NCI-H226 (cell line): ENCODE results near the gene LPP.
A peak's percentile ranks its signal among the peaks of the same experiment; 100 is the strongest.

Experiments used
- DNase-seq: peaks from one replicate; pipeline ENCODE4 v3.0.0-alpha.2; 2015

Gene LPP

DNA sequence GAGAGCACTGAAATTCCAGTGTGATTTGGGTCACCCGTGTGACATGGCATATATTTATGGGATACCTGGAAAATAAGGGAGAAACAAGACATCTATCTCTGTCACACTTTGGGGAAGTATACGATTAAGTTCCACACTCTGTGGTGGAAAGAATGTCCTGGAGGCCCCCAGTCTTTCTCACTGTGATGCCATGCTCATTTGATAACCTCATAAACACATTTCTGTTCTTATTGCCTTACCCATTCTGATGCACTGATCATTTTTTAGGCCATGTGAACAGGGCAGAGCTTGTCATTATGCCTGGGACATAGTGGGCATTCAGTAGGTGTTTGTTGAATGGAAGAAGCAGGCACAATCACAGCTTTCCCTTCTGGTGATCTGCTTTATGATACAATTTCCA is 668.5 kb downstream of the LPP start:
- DNase-seq = no peak

DNA sequence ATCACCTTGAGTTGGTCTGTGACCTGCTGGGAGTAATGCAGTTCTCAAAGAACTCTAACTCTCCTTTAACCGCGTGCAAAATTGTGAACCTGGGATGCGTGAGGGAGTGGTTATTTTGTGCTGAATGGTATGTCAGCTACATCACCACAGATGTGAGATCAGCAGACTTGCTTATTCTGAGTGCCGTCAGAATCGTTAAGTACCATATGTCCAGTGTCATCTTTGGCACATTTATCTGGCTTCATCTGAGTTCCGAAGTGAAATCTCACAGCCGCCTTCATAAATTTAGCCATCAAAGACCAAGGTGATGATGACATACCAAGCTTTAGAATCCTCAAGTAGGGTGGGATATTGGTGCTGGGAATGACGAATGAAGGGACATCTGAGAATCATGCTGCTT is 670.6 kb downstream of the LPP start:
- no peak for DNase-seq

DNA sequence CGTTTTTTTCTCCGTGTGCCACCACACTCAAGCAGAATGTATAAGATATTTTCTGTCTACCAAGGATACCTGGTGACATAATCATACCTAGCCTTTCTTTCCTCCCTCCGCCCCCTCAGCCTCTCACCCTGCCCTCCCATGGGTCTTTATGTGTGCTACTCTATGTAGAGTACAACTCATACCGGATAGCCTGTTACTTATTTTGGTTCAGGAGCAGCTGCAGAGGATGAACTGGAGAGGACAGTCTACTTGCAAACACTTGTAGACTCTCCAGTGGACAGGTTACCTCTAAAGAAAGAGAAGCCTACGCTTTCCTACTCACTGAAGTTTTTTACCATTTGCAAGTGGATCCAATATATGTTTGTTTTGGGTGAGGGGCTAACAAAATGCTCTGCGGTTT is 671.9 kb downstream of the LPP start:
- no peak for DNase-seq

DNA sequence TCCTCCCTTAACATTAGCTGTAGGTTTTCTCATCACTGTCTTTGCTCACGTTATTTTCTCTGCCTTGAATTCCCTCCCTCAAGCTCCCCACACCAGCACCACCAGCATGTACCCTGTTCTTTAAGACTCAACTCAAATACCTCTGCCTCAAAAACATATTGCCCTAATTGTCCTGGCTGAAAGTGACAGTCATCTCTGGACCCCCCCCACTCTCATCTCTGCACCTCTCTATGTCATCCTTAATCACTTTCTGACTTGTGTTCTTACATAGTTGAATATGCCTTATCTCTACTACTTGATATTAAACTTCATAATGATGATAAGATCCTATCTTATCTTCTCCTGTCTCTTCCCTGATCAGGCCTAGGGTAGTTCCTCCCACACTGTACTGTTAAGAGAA is 672.6 kb downstream of the LPP start:
- DNase-seq = peak; percentile 6

DNA sequence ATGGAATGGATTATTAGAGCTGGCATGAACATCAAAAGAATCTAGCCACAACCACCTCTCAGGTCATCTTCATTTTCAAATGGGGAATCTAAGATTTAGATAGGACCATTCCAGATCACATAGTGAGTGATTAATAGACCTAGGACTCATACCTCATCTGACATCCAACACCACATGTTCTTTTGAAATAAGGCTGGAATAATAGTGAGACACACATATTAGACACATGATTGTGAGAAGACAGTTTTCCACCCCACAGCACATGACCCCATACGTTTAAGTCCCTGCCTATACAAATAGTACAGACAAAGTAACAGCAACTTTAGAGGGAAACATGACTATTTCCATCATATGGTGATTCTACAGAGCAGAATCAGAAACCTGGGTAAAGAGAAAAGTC is 673.1 kb downstream of the LPP start:
- DNase-seq = peak; percentile 29

DNA sequence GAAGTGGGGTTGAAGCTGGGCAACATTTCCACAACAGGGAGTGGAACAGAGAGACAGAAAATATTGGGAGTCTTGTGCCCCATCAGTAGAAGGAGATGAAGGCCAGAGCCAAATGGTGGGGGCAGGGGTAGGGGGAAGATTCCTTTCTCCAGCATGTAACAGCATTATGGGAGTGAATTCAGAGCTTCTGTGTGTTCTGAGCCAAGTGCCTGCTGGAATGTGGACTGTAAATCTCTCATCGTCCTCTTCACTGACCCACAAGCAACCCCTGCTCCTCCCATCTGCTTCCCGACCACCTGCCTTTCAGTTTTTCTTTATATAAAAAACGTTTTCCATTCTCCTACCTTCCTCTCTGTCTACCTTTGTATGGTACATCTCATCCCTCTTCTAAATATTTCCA is 673.6 kb downstream of the LPP start:
- no peak for DNase-seq

DNA sequence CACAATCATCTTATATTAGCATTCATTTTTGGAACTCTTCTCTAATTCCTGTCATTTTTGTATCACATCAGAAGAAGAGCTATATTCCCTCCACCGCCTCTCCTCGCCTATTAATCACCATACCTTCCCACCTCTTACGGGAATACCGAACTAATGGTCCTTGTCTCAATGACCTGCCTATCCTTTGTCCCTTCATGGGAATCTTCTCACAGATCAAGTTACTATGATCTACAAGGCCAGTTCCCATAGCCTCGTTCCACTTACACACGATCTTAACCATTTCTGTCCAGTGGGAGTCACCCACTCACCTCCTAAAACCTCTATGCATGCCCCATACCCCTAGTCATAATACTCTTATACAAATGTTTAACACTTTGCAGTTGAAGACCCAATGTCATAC is 675.2 kb downstream of the LPP start:
- DNase-seq = no peak

DNA sequence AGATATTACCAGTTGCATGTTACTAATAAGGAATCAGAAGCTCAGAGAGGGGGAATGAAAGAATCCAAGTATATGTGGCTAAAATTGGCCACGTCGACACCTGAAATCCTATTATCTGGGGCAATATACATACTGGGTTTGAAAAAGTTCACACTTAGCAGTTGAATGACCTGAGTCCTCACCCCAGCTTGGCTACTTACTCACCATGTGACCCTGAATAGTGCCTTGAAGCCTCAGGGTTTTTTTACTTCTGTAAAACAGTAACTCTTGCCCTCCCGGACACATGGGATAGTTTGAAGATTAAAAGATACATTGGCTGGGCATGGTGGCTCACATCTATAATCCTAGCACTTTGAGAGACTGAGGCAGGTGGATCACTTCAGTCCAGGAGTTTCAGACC is 675.6 kb downstream of the LPP start:
- no peak for DNase-seq

DNA sequence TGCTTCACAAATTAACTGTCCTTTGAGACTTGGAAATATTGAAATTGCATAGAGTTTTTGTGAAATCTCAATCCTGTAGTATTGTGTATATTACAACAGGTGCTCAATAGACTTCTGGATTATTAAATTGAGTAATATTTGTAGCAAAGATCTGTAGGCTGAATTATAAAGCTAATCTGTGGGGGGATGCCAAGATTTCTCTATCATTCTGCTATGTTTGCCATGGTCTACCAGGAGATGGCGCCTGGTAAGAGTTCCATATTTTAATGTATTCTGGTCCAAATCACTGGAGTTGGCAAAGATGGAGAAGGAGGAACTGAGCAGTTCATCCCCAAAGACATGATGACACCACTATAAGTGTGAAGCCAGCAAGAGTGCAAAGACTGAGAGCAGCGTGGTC is 676.9 kb downstream of the LPP start:
- DNase-seq = no peak

DNA sequence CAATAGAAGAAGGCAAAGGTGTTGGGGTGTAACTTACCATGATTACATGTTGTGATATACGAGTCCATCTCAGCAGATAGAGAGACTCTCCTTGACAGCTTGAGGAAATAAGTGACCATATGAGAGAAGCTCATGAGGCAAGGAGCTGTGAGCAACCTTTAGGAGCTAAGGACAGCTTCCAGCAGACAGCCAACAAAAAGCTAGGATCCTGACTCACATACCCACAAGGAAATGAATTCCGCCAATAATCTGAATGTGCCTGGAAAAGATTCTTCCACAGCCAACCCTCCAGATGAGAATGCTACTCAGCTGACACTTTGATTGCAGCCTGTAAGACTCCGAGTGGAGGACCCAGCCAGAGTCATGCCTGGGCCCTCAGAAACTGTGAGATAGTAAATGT is 678.2 kb downstream of the LPP start:
- DNase-seq = no peak

DNA sequence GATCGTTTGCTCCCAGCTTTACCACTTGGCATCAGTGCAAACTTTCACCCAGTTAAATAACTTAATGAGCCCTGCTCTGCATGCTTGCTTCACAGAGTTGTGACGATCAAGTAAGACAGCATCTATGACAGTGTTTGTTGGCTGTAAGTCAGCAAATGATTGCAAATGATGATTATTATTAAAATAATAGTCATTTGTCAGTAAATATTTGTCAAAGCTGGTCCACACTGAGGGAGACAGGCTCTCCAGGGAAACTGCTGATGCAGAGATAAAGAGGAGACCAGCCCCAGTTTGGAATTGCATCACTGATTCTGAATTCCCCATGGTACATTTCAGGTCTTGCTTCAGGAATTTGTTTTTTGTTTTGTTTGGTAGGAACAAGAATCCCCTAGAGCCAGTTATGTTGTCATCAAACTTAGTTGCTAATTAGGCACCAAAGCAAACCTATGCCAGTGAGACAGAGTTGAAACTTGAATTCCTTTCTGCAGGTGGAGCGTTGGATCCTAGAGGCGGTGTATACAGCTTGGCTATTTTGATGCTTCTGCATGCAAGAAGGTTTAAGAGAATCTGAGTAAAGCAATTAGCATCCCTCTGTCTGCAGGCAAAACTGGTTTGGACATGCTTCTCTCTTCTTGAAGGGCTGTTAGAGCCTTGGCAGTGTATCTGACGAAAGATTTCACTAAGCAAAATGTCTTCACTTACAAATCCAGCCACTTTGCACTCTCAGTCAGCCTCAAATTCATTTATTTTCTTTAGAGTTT is 679.2 kb downstream of the LPP start:
- no peak for DNase-seq

DNA sequence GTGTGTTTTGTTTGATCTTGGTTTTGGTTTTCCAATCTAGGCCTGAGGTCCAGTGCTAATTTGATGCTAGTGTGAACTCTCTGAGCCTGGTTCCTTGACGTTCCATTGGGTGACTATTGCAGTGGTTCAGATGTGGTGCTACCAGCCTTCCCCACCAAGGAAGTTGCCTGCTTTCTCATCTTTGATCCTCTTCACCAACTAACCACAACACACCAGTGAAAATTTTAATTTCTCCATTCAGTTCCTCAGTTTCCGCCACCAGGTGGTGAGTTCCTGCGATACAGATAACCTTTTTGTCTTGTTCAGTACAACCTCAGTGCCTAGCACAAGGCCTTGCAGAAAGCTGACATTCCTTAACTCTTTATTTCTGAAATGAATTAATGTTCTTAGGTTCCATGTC is 680.4 kb downstream of the LPP start:
- no peak for DNase-seq

DNA sequence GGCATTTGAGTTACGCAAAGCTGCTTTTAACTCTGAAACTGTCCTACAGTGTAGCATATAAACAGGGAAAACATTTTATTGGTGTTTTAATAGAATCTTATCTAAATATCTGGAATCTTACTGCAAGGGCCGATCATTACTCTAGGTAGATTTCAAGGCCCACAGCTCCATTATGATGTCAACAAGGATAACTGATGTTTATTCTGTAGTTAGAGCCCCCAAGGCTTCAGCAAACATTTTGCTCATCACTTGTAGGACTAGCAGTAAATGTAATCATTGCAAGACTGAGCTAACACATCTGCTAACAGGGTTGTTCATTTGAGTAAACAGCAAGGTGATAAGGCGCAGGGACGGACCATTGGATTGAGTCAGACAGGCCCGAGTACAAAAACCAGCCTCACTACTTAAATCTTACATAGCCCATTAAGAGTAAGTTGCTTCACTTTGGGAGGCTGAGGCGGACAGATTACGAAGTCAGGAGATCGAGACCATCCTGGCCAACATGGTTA is 685.3 kb downstream of the LPP start:
- DNase-seq = no peak

DNA sequence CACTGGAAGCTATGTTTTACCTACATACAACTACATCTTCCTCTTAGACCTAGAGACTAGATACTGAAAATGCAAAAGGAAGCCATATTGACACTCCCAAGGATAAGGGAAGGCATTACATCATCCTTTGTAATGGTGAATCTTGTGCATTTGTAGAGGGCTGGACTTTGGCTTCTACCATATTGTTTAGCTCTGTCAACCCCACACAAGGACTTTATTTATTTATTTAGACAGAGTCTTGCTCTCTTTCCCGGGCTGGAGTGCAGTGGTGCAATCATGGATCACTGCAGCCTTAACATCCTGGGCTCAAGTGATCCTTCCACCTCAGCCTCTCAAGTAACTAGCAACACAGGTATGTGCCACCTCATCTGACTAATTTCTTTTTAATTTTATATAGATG is 686.3 kb downstream of the LPP start:
- no peak for DNase-seq

DNA sequence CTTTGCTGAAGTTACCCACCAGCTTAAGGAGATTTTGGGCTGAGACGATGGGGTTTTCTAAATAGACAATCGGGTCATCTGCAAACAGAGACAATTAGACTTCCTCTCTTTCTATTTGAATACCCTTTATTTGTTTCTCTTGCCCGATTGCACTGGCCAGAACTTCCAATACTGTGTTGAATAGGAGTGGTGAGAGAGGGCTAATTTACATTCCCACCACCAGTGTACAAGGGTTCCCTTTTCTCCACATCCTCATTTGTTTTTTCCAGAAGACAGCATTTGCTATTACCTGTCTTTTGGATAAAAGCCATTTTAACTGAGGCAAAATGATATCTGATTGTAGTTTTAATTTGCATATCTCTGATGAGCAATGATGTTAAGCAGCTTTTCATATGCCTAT is 687.9 kb downstream of the LPP start:
- no peak for DNase-seq

DNA sequence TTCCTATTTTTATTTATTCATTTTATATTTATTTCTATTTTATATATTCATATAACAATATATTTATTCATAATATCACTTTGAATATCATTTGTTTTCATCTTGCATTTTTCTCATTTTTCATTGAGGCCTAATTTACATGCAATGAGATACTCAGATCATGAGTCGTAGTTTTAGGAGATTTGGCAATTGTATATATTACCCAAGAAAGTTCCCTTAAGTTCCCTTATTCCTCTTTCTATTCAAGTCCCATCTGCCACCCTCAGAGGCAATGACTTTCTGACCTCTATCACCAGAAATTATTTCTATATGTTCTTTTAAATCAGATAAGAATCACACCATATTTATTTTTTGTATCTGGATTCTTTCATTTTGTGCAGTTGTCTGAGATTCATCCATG is 688.7 kb downstream of the LPP start:
- DNase-seq = peak; percentile 18

DNA sequence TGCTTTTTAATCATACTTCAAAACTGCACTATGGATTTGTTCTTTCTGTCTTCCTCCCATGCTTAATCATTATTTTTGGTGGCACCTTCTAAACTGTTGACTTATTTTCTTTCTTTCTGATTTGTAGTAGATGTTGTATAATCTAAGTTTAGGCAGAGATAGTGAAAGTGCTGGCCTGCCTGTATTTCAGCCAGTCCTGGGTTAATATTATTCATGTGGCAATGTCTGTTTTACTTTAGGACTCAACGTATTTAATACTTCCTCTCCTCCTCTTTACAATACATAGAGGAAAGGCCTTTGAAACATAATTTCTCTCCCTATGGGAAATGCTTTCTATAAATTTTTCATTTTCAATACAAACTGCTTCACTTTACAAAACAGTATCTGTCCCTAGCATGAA is 690.1 kb downstream of the LPP start:
- DNase-seq = no peak

DNA sequence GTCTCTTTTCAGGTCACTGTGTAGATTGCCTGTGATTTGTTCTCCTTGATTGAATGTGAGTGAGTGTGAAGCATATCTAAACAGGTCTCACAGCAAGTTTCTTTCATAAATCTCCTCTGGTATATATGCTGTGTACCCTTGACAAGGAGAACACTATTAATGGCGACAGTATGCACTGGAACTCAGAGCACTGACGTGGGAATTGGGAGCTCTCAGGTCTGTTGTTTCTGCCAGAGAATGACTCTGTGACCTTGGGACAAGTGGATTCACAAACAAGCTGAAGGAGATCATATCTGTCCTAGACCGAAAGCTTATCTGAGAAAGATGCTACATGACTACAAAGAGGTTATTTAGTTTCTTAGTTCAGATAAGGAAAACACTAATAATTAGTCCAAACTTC is 691.6 kb downstream of the LPP start:
- DNase-seq = no peak

DNA sequence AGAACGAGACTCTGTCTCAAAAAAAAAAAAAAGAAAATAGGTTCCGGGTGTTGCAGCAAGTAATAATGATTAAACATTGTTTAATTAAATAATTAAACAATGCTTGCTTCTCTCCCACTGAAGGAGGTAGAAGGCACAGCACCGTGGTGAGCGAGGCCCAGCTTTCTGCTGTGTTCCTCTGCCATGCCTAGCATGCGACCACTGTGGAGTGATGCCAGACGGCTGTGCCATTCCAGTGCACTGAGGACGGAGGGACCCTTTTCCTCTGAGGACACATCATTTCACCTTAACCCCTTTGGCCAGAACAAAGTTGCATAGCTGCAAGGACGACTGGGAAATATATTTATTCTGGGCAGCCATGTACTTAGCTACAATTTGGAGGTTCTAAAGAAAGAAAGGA is 695.0 kb downstream of the LPP start:
- no peak for DNase-seq

DNA sequence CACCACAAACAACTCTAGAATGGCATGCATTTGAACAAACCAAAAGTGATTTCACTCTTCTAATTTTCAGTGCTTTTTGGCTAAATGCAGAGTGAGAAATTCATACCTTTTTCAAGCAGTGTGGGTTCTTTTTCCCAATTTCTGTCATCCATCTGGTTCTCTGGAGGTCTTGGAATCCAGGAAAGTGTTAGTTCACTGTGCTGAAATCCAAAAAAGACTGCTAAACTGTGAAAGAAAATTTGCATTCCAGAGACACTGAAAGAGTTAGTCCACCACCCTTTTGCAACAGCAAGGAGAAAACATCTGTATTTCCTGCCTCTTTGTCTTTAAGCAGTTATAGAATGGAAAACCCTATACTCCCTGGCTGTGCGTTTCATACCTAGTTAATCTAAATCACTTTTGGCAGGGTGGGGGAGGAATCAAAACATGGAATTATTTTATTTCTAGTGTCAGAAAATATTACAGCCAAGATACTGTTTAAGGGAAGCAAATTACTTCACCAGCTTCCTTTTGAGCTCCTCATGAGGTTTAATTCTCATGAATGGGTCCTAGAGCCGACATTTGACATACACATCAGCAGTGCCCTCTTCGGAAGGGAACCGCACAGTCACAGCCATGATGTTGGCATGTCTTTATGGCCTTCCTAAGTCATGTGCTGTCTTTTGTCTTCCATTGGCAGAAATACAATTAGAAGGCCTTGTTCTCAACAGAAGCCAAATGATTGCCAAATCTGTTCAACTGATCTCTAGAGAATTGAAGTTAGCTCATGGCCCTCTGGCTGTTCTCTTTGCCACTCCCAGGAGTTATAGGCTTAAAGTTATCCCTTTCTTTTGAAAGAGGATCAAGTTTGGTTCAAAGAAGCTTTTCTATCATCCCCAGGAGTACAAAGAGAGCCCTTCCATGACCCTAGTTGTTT is 700.2 kb downstream of the LPP start:
- DNase-seq = no peak

DNA sequence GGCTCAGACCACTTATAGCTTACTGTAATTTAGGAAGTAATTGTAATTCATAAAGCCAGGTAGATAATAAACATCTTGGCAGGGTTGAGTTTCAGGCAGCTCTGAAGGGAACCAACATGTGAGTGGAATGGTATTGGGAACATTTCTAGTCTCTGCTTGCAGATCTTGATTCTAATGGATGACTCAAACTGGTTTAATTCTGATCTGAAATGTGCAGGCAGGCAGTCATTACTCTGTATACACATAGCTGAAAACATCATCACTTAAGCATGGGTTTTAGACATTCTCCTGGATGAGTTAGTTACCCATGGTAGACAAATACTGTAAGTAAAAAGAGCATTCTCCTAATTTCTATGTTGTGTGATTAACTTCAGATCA is 700.8 kb downstream of the LPP start:
- no peak for DNase-seq

DNA sequence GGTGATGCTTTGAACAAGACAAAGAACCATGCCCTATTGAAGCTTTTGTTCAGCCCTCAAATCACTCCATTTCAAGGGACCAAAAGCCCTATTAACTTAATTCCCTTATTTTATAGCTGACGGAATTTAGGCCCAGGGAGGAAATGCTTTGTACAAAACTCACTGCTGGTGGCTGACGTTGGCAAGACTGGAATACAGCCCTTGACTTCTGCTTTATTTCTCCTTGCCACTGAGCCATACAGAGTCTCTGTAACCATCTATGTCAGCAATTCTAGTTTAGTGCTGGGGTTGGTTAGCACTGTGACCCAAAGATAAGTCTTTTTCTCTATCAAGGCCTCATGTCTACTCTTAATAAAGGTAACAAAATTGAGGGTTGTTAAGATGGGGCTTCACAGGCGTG is 701.7 kb downstream of the LPP start:
- no peak for DNase-seq

DNA sequence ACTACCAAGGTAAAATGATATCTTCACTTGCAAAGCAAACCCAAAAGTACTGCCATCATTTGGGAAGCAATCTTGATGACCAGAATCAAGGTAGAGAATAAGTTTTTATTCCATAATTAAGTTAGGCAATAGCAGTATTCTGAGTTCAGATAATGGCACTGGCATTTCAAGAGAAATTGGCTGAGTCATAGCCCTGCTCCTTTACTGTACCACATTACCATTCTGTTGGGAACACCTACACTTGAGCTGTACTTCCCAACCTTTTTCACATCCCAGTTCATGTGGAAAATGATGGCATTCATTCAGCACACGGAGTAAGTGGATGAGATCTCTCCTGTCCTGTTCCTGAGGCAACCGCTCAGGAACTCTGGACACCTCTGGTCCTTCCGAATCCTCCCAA is 706.2 kb downstream of the LPP start:
- DNase-seq = peak; percentile 50
